ENCODE measurements around the gene ELP5.

The ELP5 gene

DNA sequence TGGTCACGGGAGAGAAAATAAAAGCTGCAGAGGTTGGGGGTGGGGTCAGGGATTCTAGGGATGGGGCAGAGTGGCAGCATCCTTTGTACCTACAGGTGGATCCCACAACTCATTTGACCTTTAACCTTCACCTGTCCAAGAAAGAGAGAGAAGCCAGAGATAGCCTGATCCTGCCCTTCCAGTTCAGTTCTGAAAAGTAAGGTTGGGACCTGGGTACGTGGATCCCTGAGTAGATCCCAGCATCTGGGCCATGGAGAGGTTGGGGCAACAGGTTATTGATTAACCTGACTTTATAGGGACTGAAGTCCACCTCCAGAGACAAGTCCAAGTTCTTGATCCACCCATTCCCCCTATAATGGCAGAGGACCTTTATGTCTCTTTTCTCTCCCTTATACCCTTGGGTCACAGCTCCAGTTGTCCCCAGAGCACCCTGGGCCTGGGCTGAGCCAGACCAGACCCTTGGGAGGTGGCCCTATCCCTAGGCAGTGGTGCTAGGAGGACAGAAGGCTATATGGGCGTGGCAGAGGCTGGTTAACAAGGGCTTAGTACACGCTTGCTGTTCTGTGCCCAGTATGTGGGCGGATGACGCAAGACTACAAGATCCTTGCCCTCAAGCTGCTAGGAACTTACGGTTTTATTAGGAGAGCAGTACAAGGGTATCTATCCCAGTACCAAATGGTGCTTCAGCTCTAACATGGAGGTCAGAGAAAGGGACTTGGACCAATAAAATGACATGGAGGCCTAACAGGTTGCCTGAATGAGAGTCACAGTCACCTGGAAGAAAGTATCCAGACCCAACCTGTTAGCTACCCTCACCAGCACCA, 6.9 kb downstream of the ELP5 start:
- Histone ChIP-seq H3K9me3 (ENCODE audit: control insufficient read depth, low read length) (no peaks in the 10 kb centered on the region), H2AFZ (no peak overlapping the region), H3K79me2 (peaks cover 14% of the 10 kb centered on the region), H3K4me2 (ENCODE audit: low read length) (no peak overlapping the region), H3K27ac (no peak overlapping the region), H3K4me3 (ENCODE audit: low read depth, low read length) (no peak overlapping the region), H3K9ac (no peak overlapping the region), H3K36me3 (ENCODE audit: control insufficient read depth, insufficient read depth, low read length) (no peaks in the 10 kb centered on the region), H3K27me3 (ENCODE audit: control insufficient read depth, insufficient read depth, low read length) (no peaks in the 10 kb centered on the region), H3K4me1 (peaks cover 15% of the 10 kb centered on the region)
- TF ChIP-seq, protein P1, sequence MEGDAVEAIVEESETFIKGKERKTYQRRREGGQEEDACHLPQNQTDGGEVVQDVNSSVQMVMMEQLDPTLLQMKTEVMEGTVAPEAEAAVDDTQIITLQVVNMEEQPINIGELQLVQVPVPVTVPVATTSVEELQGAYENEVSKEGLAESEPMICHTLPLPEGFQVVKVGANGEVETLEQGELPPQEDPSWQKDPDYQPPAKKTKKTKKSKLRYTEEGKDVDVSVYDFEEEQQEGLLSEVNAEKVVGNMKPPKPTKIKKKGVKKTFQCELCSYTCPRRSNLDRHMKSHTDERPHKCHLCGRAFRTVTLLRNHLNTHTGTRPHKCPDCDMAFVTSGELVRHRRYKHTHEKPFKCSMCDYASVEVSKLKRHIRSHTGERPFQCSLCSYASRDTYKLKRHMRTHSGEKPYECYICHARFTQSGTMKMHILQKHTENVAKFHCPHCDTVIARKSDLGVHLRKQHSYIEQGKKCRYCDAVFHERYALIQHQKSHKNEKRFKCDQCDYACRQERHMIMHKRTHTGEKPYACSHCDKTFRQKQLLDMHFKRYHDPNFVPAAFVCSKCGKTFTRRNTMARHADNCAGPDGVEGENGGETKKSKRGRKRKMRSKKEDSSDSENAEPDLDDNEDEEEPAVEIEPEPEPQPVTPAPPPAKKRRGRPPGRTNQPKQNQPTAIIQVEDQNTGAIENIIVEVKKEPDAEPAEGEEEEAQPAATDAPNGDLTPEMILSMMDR (IDR thresholded peaks at IDR 0.05) = no peak

DNA sequence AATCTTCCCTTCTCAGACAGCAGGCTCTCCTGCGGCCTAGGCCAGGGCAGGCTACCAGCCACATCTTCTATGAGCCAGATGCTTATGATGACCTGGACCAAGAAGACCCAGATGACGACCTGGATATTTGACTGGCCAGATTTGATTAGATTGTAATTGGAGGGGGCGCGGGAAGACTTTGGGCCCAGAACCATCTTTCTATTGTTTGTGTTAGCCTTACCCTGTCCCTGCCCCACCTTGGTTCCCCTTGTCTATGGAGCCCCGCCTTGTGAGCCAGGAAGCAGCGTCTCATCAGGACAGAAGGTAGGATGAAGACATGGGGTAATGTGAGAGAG, 7.5 kb downstream of the ELP5 start:
- Histone ChIP-seq H3K79me2 (peaks cover 11% of the 10 kb centered on the region), H3K36me3 (ENCODE audit: control insufficient read depth, insufficient read depth, low read length) (no peaks in the 10 kb centered on the region), H3K4me1 (peaks cover 15% of the 10 kb centered on the region), H3K27ac (no peak overlapping the region), H3K9me3 (ENCODE audit: control insufficient read depth, low read length) (no peaks in the 10 kb centered on the region), H3K4me2 (ENCODE audit: low read length) (no peak overlapping the region), H3K27me3 (ENCODE audit: control insufficient read depth, insufficient read depth, low read length) (no peaks in the 10 kb centered on the region), H3K4me3 (ENCODE audit: low read depth, low read length) (no peak overlapping the region), H2AFZ (no peak overlapping the region), H3K9ac (no peak overlapping the region)
- TF ChIP-seq, protein P1 (IDR thresholded peaks at IDR 0.05) = no peak

DNA sequence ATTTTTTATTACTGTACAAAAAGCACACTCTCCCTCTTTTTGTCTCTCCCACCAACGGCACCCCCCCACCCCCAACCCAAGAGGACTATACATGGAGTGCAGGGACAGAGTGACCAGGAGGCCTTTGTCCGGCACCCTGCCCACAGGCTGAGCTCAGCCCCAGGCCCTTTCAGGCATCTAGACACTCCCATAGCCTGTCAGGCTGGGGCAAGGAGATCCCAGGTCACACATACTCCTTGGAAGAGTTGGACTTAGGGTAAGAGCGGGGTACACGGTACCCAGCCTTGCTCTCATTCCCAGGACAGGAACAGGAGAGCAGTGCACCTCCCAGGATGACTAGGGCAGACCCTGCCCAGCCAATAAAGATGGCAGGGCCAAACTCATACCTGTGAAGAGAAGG, 8.1 kb downstream of the ELP5 start:
- no peak overlapping the region for H2AFZ ChIP-seq
- H3K9ac ChIP-seq = no peak overlapping the region
- H3K27me3 ChIP-seq (ENCODE audit: control insufficient read depth, insufficient read depth, low read length) = no peaks in the 10 kb centered on the region
- H3K4me3 ChIP-seq (ENCODE audit: low read depth, low read length) = peak overlapping the region; percentile 83
- H3K79me2 ChIP-seq = peaks cover 11% of the 10 kb centered on the region
- H3K9me3 ChIP-seq (ENCODE audit: control insufficient read depth, low read length) = no peaks in the 10 kb centered on the region
- peaks cover 15% of the 10 kb centered on the region for H3K4me1 ChIP-seq
- H3K4me2 ChIP-seq (ENCODE audit: low read length) = peak overlapping the region; percentile 99
- H3K27ac ChIP-seq = peak overlapping the region; percentile 99
- no peaks in the 10 kb centered on the region for H3K36me3 ChIP-seq (ENCODE audit: control insufficient read depth, insufficient read depth, low read length)
- TF ChIP-seq, protein P1 (IDR thresholded peaks at IDR 0.05) = no peak

DNA sequence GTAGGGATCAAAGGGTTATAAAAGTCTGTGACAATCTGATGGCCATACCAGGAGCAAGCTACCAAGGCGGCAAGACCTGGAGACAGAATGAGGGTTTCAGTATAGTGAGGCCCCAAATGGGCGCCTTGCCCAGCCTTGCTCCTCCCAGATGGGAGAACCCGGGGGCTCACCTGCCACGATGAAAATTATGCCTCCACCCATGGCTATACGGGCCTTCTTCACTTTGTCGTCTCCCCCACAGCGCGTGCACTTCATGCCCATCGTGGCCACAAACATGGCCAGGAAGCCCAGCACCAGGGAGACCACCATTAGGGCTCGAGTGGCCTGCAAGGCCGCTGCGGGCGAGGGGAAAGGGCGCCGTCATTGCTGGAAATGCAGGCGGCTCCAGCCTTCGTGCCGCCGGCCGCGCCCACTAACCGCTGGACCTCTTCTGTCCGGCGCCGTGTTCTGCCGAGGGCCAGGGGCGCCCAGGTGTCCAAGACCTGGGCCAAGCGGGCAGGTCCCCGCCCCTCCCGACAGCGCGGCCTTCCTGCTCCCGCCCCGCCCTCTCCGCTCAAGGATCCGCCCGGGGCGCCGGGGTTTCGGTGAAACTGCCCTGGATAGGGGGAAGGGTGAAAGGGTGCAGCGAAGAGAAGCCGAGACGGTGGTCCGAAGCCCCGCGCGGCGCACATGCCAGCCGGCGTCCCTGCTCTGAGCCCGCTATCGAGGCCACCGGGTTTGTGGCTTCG, 8.8 kb downstream of the ELP5 start:
- no peaks in the 10 kb centered on the region for H3K36me3 ChIP-seq (ENCODE audit: control insufficient read depth, insufficient read depth, low read length)
- peak overlapping the region; percentile 99 for H3K4me2 ChIP-seq (ENCODE audit: low read length)
- TF ChIP-seq, protein P1 (IDR thresholded peaks at IDR 0.05) = no peak
- H3K79me2 ChIP-seq = peaks cover 11% of the 10 kb centered on the region
- H3K27ac ChIP-seq = peak overlapping the region; percentile 99
- H3K4me1 ChIP-seq = peaks cover 15% of the 10 kb centered on the region
- H2AFZ ChIP-seq = peak overlapping the region; percentile 97
- H3K9ac ChIP-seq = peak overlapping the region; percentile 99
- no peaks in the 10 kb centered on the region for H3K27me3 ChIP-seq (ENCODE audit: control insufficient read depth, insufficient read depth, low read length)
- H3K4me3 ChIP-seq (ENCODE audit: low read depth, low read length) = peak overlapping the region; percentile 83
- no peaks in the 10 kb centered on the region for H3K9me3 ChIP-seq (ENCODE audit: control insufficient read depth, low read length)
